Measurements from ENCODE around the gene CXCL9.
"Not testable (repeated sequence)": the region's sequence is repeated elsewhere in the genome, so short reads cannot be mapped to it uniquely, and the experiment has no call there.

The CXCL9 gene

GRCh38 chr4:76007089-76007862 lies at the start of gene CXCL9:
CXCL9 (minus strand) TSS chr4:76007509; CDS start chr4:76007449, 60 bp downstream.
- no peak for DNase-seq

GRCh38 chr4:76055421-76055820 lies 48.1 kb upstream of the CXCL9 start:
- DNase-seq = no peak

- no peak for DNase-seq
These were observed 47.7 kb upstream of the CXCL9 start for GRCh38 chr4:76055016-76055415.

GRCh38 chr4:76053730-76054129 lies 46.4 kb upstream of the CXCL9 start:
- no peak for DNase-seq

- DNase-seq = not testable (repeated sequence)
These were observed 43.3 kb upstream of the CXCL9 start for GRCh38 chr4:76050560-76051050.

- DNase-seq = not testable (repeated sequence)
These were observed 42.6 kb upstream of the CXCL9 start for GRCh38 chr4:76049860-76050416.

- not testable (repeated sequence) for DNase-seq
These were observed 37.4 kb upstream of the CXCL9 start for GRCh38 chr4:76044686-76045085.

- not testable (repeated sequence) for DNase-seq
These were observed 36.0 kb upstream of the CXCL9 start for GRCh38 chr4:76043306-76043705.

- not testable (repeated sequence) for DNase-seq
These were observed 35.1 kb upstream of the CXCL9 start for GRCh38 chr4:76042241-76042998.

- no peak for DNase-seq
These were observed 29.5 kb upstream of the CXCL9 start for GRCh38 chr4:76036855-76037254.

- no peak for DNase-seq
These were observed 28.6 kb upstream of the CXCL9 start, which contains the start of gene CXCL11 for GRCh38 chr4:76035799-76036380. CXCL11 (minus strand) TSS chr4:76036070; CDS start chr4:76035987, 83 bp downstream.

- DNase-seq = no peak
These were observed 27.8 kb upstream of the CXCL9 start for GRCh38 chr4:76035141-76035540.

- no peak for DNase-seq
These were observed 22.0 kb upstream of the CXCL9 start for GRCh38 chr4:76029300-76029699.

- no peak for DNase-seq
These were observed 21.0 kb upstream of the CXCL9 start for GRCh38 chr4:76028350-76028765.

- no peak for DNase-seq
These were observed 16.8 kb upstream of the CXCL9 start for GRCh38 chr4:76024065-76024464.

GRCh38 chr4:76023389-76023788 lies 16.1 kb upstream of the CXCL9 start, which contains the start of gene CXCL10:
CXCL10 (minus strand) TSS chr4:76023497; CDS start chr4:76023431, 66 bp downstream.
- DNase-seq = no peak

- DNase-seq = no peak
These were observed 15.4 kb upstream of the CXCL9 start for GRCh38 chr4:76022677-76023076.

GRCh38 chr4:76022031-76022430 lies 14.7 kb upstream of the CXCL9 start:
- DNase-seq = no peak

GRCh38 chr4:76017056-76017686 lies 9.9 kb upstream of the CXCL9 start:
- DNase-seq = no peak

- no peak for DNase-seq
These were observed 9.1 kb upstream of the CXCL9 start for GRCh38 chr4:76016393-76016792.

GRCh38 chr4:76013540-76013939 lies 6.2 kb upstream of the CXCL9 start:
- DNase-seq = no peak

GRCh38 chr4:76012388-76012801 lies 5.1 kb upstream of the CXCL9 start:
- no peak for DNase-seq

Data from activated effector memory CD4-positive, alpha-beta T cell treated with Interleukin-2 at 50 U/mL for 16 hours (primary cell).